Psoas muscle (tissue), 8 donors: ENCODE measurements around the gene SLC39A9. TPM values are rescaled to one million over a fixed set of nuclear protein-coding genes. Genes with fewer than 3 reads are reported as not detected.

Experiments
- ATAC-seq, 4 donors: fragments of 200-7000 bp; cut with Tn5 transposase; one replicate each; pipeline ENCODE4 v1.9.1; 2020; ENCODE audit warnings: moderate library complexity in 3 of 4, mild to moderate bottlenecking in 2 of 4
- DNase-seq, 2 donors: peaks; one replicate each; pipeline ENCODE4 v3.0.0-alpha.2; 2020
- H3K27ac ChIP-seq: fragments of 200-600 bp; one replicate; pipeline ENCODE4 v1.8.0; 2022
- H3K27me3 ChIP-seq, 3 donors: fragments of 200-600 bp in 1 of 3; one replicate each; pipeline versions ENCODE4 v1.6.1 to v1.8.0; 2013 to 2022; ENCODE audit warnings: low read length in 2 of 3, mild to moderate bottlenecking in 2 of 3, moderate library complexity in 1 of 3; ENCODE audit not compliant: insufficient read depth in 3 of 3
- H3K36me3 ChIP-seq, 2 donors: fragments of 200-600 bp in 1 of 2; one replicate each; pipeline versions ENCODE4 v1.6.1 to v1.8.0; 2013 to 2022; ENCODE audit warnings: low read depth in 1 of 2, mild to moderate bottlenecking in 1 of 2, moderate library complexity in 1 of 2; ENCODE audit not compliant: insufficient read depth in 1 of 2
- H3K4me1 ChIP-seq: fragments of 200-600 bp; one replicate; pipeline ENCODE4 v1.8.0; 2022
- H3K4me3 ChIP-seq: fragments of 200-600 bp; one replicate; pipeline ENCODE4 v1.8.0; 2022; ENCODE audit warnings: mild to moderate bottlenecking
- H3K9me3 ChIP-seq: fragments of 200-600 bp; one replicate; pipeline ENCODE4 v1.8.0; 2022
- WGBS, 3 donors: extraction: QIAGEN DNeasy Blood & Tissue Kit; methylation state at CpG; one replicate each; pipeline versions ENCODE4 v1.1.6 to v1.1.7; 2013; 5-methylcytosine and 5-hydroxymethylcytosine counted together
- intact Hi-C, 2 donors: fragments of 100-400 bp; cut with DNase I; formaldehyde crosslinking; loops; one replicate each; pipeline versions ENCODE4 v1.11.0 to v1.14.2; 2022
- polyA plus RNA-seq, 3 donors: library from polyadenylated mRNA; stranded (reverse); fragments of 200-250 nt; gene quantifications; one replicate each; pipeline ENCODE4 v1.2.3, GENCODE V29; 2013
- total RNA-seq, 4 donors: library from RNA; stranded (reverse); fragmentation: NEBNext Ultra II Directional in 2 of 4; extraction: Animal tissue kit (Norgen Biotek cat#: 25700) in 2 of 4; gene quantifications; one replicate each; pipeline versions ENCODE4 v1.2.1 to v1.2.4, GENCODE V29; 2021 to 2023
- TF ChIP-seq, protein P1 (sequence below): fragments of 200-600 bp; IDR thresholded peaks from one replicate; pipeline ENCODE4 v1.8.0; 2022; ENCODE audit warnings: antibody characterized with exemption
- donor health status: healthy with polysubstance abuse.
- donor health status: DM: no; HTN: no; CAD: no; lungs with moderate emphysema.
- donor health status: Bipolar disorder and iron deficiency.
- donor health status: healthy.
- donor health status: DM: yes; HTN: yes; CAD: no.
- donor health status: DM: no; HTN: no; CAD: no.
- donor health status: DM: no; HTN: no; CAD: no.
- donor health status: DM: yes; HTN: yes; CAD: no.

Gene SLC39A9
- total and polyA plus RNA-seq, 7 donors = 6.1 to 19.8 (median 16.0) TPM

DNA sequence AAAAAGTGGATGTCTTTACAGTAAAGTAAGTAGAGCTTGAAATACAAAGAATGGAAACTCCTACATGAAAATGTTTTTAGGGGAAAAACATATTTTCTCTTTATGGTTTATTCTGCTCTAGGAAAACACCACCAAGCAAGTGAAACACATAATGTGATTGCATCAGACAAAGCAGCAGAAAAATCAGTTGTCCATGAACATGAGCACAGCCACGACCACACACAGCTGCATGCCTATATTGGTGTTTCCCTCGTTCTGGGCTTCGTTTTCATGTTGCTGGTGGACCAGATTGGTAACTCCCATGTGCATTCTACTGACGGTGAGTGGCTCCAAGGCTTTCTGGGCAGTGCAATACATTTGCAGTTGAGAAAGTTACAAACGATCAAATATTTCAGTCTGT, 43.5 kb downstream of the SLC39A9 start:
- H3K4me1 ChIP-seq = no peaks in the 10 kb centered on the region
- no peak overlapping the region for H3K27ac ChIP-seq
- TF ChIP-seq, protein P1, sequence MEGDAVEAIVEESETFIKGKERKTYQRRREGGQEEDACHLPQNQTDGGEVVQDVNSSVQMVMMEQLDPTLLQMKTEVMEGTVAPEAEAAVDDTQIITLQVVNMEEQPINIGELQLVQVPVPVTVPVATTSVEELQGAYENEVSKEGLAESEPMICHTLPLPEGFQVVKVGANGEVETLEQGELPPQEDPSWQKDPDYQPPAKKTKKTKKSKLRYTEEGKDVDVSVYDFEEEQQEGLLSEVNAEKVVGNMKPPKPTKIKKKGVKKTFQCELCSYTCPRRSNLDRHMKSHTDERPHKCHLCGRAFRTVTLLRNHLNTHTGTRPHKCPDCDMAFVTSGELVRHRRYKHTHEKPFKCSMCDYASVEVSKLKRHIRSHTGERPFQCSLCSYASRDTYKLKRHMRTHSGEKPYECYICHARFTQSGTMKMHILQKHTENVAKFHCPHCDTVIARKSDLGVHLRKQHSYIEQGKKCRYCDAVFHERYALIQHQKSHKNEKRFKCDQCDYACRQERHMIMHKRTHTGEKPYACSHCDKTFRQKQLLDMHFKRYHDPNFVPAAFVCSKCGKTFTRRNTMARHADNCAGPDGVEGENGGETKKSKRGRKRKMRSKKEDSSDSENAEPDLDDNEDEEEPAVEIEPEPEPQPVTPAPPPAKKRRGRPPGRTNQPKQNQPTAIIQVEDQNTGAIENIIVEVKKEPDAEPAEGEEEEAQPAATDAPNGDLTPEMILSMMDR = no peak
- ATAC-seq (no peak), DNase-seq (no peak)
- WGBS, 3 donors = 57 to 68% (median 58%) methylated on average over 5 of the region's 5 CpGs
- H3K27me3 ChIP-seq = no peaks in the 10 kb centered on the region
- no peak overlapping the region for H3K4me3 ChIP-seq
- no peaks in the 10 kb centered on the region for H3K9me3 ChIP-seq
- intact Hi-C loops = no loop called here
- peaks cover 0 to 40% of the 10 kb centered on the region in 2 donors for H3K36me3 ChIP-seq

- TF ChIP-seq, protein P1 = no peak
- WGBS, 3 donors = 96 to 99% (median 98%) methylated on average over 5 of the region's 5 CpGs
- H3K27ac ChIP-seq = no peak overlapping the region
- H3K9me3 ChIP-seq = no peaks in the 10 kb centered on the region
- H3K4me1 ChIP-seq = no peaks in the 10 kb centered on the region
- H3K27me3 ChIP-seq = no peaks in the 10 kb centered on the region
- intact Hi-C loops = no loop called here
- H3K36me3 ChIP-seq = peaks cover 0 to 40% of the 10 kb centered on the region in 2 donors
- ATAC-seq = no peak
- H3K4me3 ChIP-seq = no peak overlapping the region
- DNase-seq = no peak
These were observed 44.9 kb downstream of the SLC39A9 start for GRCh38 chr14:69443296-69443805.

DNA sequence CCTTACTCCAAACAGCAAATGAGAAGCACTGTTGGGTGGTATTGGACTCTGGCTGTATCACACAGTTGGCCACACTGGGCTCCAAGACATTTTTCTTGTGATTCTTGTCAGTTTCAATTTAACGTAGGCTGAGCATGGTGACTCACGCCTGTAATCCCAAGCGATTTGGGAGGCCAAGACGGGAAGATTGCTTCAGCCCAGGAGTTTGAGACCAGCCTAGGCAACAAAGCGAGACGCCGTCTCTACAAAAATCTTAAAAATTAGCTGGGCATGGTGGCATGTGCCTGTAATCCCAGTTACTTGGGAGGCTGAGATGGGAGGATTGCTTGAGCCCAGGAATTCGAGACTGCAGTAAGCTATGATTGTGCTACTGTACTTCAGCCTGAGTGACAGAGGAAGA, 50.7 kb downstream of the SLC39A9 start:
- intact Hi-C loops = no loop called here
- DNase-seq (no peak), ATAC-seq (no peak)
- Histone ChIP-seq H3K36me3 (peaks cover 0 to 25% of the 10 kb centered on the region in 2 donors), H3K27ac (no peak overlapping the region), H3K9me3 (no peaks in the 10 kb centered on the region), H3K27me3 (no peaks in the 10 kb centered on the region), H3K4me3 (no peak overlapping the region), H3K4me1 (no peaks in the 10 kb centered on the region)
- WGBS, 3 donors = 95 to 98% (median 97%) methylated on average over 8 of the region's 8 CpGs
- TF ChIP-seq, protein P1 = no peak

GRCh38 chr14:69451941-69452340, 53.4 kb downstream of the SLC39A9 start:
- WGBS, 3 donors = 87 to 94% (median 92%) methylated on average over 2 of the region's 2 CpGs
- Histone ChIP-seq H3K27ac (no peak overlapping the region), H3K4me1 (no peaks in the 10 kb centered on the region), H3K9me3 (no peaks in the 10 kb centered on the region), H3K4me3 (no peak overlapping the region), H3K36me3 (peaks cover 3 to 37% of the 10 kb centered on the region in 2 donors), H3K27me3 (no peaks in the 10 kb centered on the region)
- TF ChIP-seq, protein P1 = no peak
- intact Hi-C loops = no loop called here
- DNase-seq (no peak), ATAC-seq (no peak)

DNA sequence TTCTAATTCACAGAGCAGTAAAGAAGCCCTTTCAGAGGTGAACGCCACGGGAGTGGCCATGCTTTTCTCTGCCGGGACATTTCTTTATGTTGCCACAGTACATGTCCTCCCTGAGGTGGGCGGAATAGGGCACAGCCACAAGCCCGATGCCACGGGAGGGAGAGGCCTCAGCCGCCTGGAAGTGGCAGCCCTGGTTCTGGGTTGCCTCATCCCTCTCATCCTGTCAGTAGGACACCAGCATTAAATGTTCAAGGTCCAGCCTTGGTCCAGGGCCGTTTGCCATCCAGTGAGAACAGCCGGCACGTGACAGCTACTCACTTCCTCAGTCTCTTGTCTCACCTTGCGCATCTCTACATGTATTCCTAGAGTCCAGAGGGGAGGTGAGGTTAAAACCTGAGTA, 59.9 kb downstream of the SLC39A9 start:
- Histone ChIP-seq H3K27ac (no peak overlapping the region), H3K27me3 (no peaks in the 10 kb centered on the region), H3K9me3 (no peaks in the 10 kb centered on the region), H3K36me3 (peaks cover 3 to 56% of the 10 kb centered on the region in 2 donors), H3K4me1 (no peaks in the 10 kb centered on the region), H3K4me3 (no peak overlapping the region)
- 88 to 91% (median 90%) methylated on average over 11 of the region's 11 CpGs for WGBS, 3 donors
- ATAC-seq (no peak), DNase-seq (no peak)
- TF ChIP-seq, protein P1 = no peak
- intact Hi-C loops = no loop called here
